Astrocyte (in vitro differentiated cells and primary cell): ENCODE data around the gene HNRNPC. TPM values are rescaled to one million over a fixed set of nuclear protein-coding genes. Genes with fewer than 3 reads are reported as not detected.

Experiments used
- DNase-seq: peaks from one replicate; pipeline ENCODE4 v3.0.0-alpha.2; 2010; ENCODE audit warnings: low read depth
- FAIRE-seq: peaks from 2 replicates; lab custom pipeline; 2011; peaks lifted over from hg19 to GRCh38; lab: Jason Lieb, UNC
- H2AFZ ChIP-seq: 2 replicates; pipeline ENCODE4 v1.6.0; 2012; ENCODE audit warnings: low read depth, low read length, inconsistent platforms
- H3K27ac ChIP-seq: 2 replicates; pipeline ENCODE4 v1.5.1; 2011; ENCODE audit warnings: low read depth, low read length, inconsistent platforms
- H3K27me3 ChIP-seq: 2 replicates; pipeline ENCODE4 v1.6.0; 2011; ENCODE audit warnings: low read length, inconsistent platforms; ENCODE audit not compliant: insufficient read depth
- H3K36me3 ChIP-seq: 2 replicates; pipeline ENCODE4 v1.5.1; 2011; ENCODE audit warnings: low read length, inconsistent platforms; ENCODE audit not compliant: insufficient read depth
- H3K4me1 ChIP-seq: 2 replicates; pipeline ENCODE4 v1.5.1; 2011; ENCODE audit warnings: low read length, inconsistent platforms; ENCODE audit not compliant: insufficient read depth
- H3K4me2 ChIP-seq: 2 replicates; pipeline ENCODE4 v1.6.0; 2012; ENCODE audit warnings: low read length, inconsistent platforms
- H3K4me3 ChIP-seq: 2 replicates; pipeline ENCODE4 v1.5.1; 2011; ENCODE audit warnings: low read depth, mild to moderate bottlenecking, low read length, inconsistent platforms; ENCODE audit not compliant: insufficient read depth
- H3K79me2 ChIP-seq: 2 replicates; pipeline ENCODE4 v1.6.0; 2012; ENCODE audit warnings: mild to moderate bottlenecking, low read length, inconsistent platforms; ENCODE audit not compliant: insufficient read depth
- H3K9ac ChIP-seq: 2 replicates; pipeline ENCODE4 v1.6.0; 2012; ENCODE audit warnings: mild to moderate bottlenecking, low read length, inconsistent platforms
- H3K9me3 ChIP-seq: 2 replicates; pipeline ENCODE4 v1.5.1; 2012; ENCODE audit warnings: low read depth, mild to moderate bottlenecking, low read length, inconsistent platforms; ENCODE audit not compliant: insufficient read depth
- H4K20me1 ChIP-seq: 2 replicates; pipeline ENCODE4 v1.6.0; 2012; ENCODE audit warnings: low read length, inconsistent platforms; ENCODE audit not compliant: insufficient read depth
- H3K27ac Mint-ChIP-seq: one replicate; pipeline ENCODE4 v1.8.0; 2021; ENCODE audit warnings: mild to moderate bottlenecking, mixed read lengths; ENCODE audit not compliant: unreplicated experiment
- H3K27me3 Mint-ChIP-seq: one replicate; pipeline ENCODE4 v1.8.0; 2021; ENCODE audit warnings: low read depth, mixed read lengths; ENCODE audit not compliant: unreplicated experiment
- H3K36me3 Mint-ChIP-seq: one replicate; pipeline ENCODE4 v1.8.0; 2021; ENCODE audit warnings: low read depth, mixed read lengths; ENCODE audit not compliant: unreplicated experiment
- H3K4me1 Mint-ChIP-seq: one replicate; pipeline ENCODE4 v1.8.0; 2021; ENCODE audit warnings: low read depth, mixed read lengths; ENCODE audit not compliant: unreplicated experiment
- H3K4me3 Mint-ChIP-seq: one replicate; pipeline ENCODE4 v1.8.0; 2021; ENCODE audit warnings: mild to moderate bottlenecking, moderate library complexity, mixed read lengths; ENCODE audit not compliant: unreplicated experiment
- H3K9me3 Mint-ChIP-seq: one replicate; pipeline ENCODE4 v1.8.0; 2021; ENCODE audit warnings: mild to moderate bottlenecking, mixed read lengths; ENCODE audit not compliant: unreplicated experiment
- CTCF ChIP-seq: IDR thresholded peaks from 2 replicates; pipeline ENCODE4 v1.5.1; 2011; ENCODE audit warnings: low read depth, mild to moderate bottlenecking, inconsistent platforms, low read length, moderate library complexity; ENCODE audit not compliant: insufficient read depth
- EZH2 ChIP-seq: IDR thresholded peaks from 2 replicates; pipeline ENCODE4 v1.6.1; 2012; ENCODE audit warnings: mild to moderate bottlenecking, low read length, inconsistent platforms; ENCODE audit not compliant: insufficient read depth
- total RNA-seq: library from RNA; stranded (reverse); gene quantifications from 2 replicates; pipeline ENCODE4 v1.2.1, GENCODE V29; 2021

HNRNPC gene
- total RNA-seq, 1 donor from 2014 or later: 525 TPM

GRCh38 chr14:21210023-21210422 lies 59.2 kb downstream of the HNRNPC start:
- H3K4me1 Mint-ChIP-seq: peaks cover 29% of the 10 kb centered on the region
- H3K4me1 ChIP-seq: no peaks in the 10 kb centered on the region
- H2AFZ ChIP-seq: no peak overlapping the region
- H3K36me3 ChIP-seq: peaks cover 85% of the 10 kb centered on the region
- no peak overlapping the region for H3K27ac Mint-ChIP-seq
- H3K4me3 Mint-ChIP-seq: no peak overlapping the region
- no peak overlapping the region for H3K4me2 ChIP-seq
- peaks cover 47% of the 10 kb centered on the region for H3K79me2 ChIP-seq
- peaks cover 23% of the 10 kb centered on the region for H3K36me3 Mint-ChIP-seq
- DNase-seq: no peak
- no peak overlapping the region for H3K4me3 ChIP-seq
- no peak overlapping the region for H3K27ac ChIP-seq
- peaks cover 93% of the 10 kb centered on the region for H4K20me1 ChIP-seq
- H3K27me3 Mint-ChIP-seq: no peaks in the 10 kb centered on the region
- no peaks in the 10 kb centered on the region for H3K27me3 ChIP-seq
- H3K9me3 Mint-ChIP-seq: no peaks in the 10 kb centered on the region
- TF ChIP-seq CTCF: no peak
- TF ChIP-seq EZH2: no peak
- no peak for FAIRE-seq
- no peaks in the 10 kb centered on the region for H3K9me3 ChIP-seq
- no peak overlapping the region for H3K9ac ChIP-seq

GRCh38 chr14:21209185-21209584 lies 60.1 kb downstream of the HNRNPC start:
- Mint-ChIP-seq H3K27ac (no peak overlapping the region), H3K4me1 (peaks cover 23% of the 10 kb centered on the region), H3K27me3 (no peaks in the 10 kb centered on the region), H3K9me3 (no peaks in the 10 kb centered on the region), H3K4me3 (no peak overlapping the region), H3K36me3 (peaks cover 25% of the 10 kb centered on the region)
- Histone ChIP-seq H3K36me3 (peaks cover 77% of the 10 kb centered on the region), H4K20me1 (peaks cover 93% of the 10 kb centered on the region), H3K9me3 (no peaks in the 10 kb centered on the region), H3K4me1 (no peaks in the 10 kb centered on the region), H3K27me3 (no peaks in the 10 kb centered on the region), H3K4me2 (no peak overlapping the region), H3K4me3 (no peak overlapping the region), H2AFZ (no peak overlapping the region), H3K27ac (no peak overlapping the region), H3K9ac (no peak overlapping the region), H3K79me2 (peaks cover 38% of the 10 kb centered on the region)
- FAIRE-seq: no peak
- TF ChIP-seq EZH2: no peak
- TF ChIP-seq CTCF: no peak
- DNase-seq: no peak

- Histone ChIP-seq H3K27me3 (no peaks in the 10 kb centered on the region), H3K9ac (no peak overlapping the region), H3K79me2 (peaks cover 32% of the 10 kb centered on the region), H3K4me1 (no peaks in the 10 kb centered on the region), H4K20me1 (peaks cover 93% of the 10 kb centered on the region), H3K4me3 (no peak overlapping the region), H3K9me3 (no peaks in the 10 kb centered on the region), H2AFZ (no peak overlapping the region), H3K27ac (no peak overlapping the region), H3K4me2 (no peak overlapping the region), H3K36me3 (peaks cover 77% of the 10 kb centered on the region)
- Mint-ChIP-seq H3K27me3 (no peaks in the 10 kb centered on the region), H3K9me3 (no peaks in the 10 kb centered on the region), H3K36me3 (peaks cover 30% of the 10 kb centered on the region), H3K4me3 (no peak overlapping the region), H3K4me1 (peaks cover 18% of the 10 kb centered on the region), H3K27ac (no peak overlapping the region)
- no peak for DNase-seq
- no peak for FAIRE-seq
- TF ChIP-seq EZH2: no peak
- no peak for TF ChIP-seq CTCF
Observed at GRCh38 chr14:21208554-21208953, 60.7 kb downstream of the HNRNPC start.
